NCI-H2081 treated with DMSO at 0.1 percent for 48 hours (cell line): ENCODE measurements around the gene NXF2B.
"Not testable (repeated sequence)": the region's sequence is repeated elsewhere in the genome, so short reads cannot be mapped to it uniquely, and the experiment has no call there.

Experiments
- DNase-seq: peaks from one replicate; lab custom pipeline; 2025; lab: John Stamatoyannopoulos, UW

The NXF2B gene, protein sequence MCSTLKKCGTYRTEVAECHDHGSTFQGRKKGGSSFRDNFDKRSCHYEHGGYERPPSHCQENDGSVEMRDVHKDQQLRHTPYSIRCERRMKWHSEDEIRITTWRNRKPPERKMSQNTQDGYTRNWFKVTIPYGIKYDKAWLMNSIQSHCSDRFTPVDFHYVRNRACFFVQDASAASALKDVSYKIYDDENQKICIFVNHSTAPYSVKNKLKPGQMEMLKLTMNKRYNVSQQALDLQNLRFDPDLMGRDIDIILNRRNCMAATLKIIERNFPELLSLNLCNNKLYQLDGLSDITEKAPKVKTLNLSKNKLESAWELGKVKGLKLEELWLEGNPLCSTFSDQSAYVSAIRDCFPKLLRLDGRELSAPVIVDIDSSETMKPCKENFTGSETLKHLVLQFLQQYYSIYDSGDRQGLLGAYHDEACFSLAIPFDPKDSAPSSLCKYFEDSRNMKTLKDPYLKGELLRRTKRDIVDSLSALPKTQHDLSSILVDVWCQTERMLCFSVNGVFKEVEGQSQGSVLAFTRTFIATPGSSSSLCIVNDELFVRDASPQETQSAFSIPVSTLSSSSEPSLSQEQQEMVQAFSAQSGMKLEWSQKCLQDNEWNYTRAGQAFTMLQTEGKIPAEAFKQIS

GRCh38 chrX:102439908-102440307 lies at the start of gene NXF2B:
Gene NXF2B (minus strand): TSS chrX:102440008. CDS start chrX:102380036, 59,972 bp downstream.
- not testable (repeated sequence) for DNase-seq

DNA sequence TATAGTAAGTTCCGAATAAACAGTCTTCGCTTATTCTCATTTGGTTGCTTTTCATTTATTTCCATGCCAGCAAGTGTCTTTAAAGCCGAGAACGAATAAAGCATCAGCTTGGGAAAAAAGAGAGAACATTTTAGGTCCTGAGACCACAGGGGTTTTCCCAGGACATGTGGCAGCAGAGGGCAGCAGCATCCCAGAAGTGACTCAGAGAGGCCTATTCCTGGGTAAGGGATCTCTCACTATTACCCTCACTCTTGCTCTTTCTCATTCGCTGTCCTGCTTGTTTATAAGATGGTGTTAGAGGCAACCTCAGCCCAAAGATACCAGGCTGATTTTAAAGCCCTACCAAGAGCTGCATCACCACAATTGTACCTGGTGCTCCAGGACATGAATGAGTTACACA lies 39.0 kb upstream of the NXF2B start:
- not testable (repeated sequence) for DNase-seq

DNA sequence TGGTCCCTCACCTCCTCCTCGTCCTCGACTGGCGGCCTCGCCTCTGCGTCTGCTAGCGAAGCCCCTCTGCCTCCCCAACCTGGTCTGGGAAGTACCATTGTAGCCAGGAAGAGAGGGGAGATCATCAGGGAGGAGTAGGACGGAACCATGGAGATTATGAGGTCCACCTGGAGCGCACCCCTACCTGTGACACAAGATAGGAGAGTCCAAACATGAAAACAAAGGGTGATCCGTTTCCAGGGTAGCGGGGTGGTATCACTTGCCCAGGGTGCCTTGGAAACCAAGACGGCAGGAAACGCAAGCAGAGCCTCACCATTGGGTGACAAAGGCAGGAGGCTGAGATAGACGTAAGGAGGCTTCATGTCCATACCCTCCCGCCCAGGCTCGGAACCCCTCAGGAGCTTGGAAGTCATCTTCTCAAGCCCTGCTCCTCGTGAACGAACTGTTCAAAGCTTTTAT lies 32.0 kb upstream of the NXF2B start, which contains the start of gene TCP11X2:
Gene TCP11X2 (minus strand): TSS at position 51 of the 459 bp plus-strand sequence.
- DNase-seq = not testable (repeated sequence)

DNA sequence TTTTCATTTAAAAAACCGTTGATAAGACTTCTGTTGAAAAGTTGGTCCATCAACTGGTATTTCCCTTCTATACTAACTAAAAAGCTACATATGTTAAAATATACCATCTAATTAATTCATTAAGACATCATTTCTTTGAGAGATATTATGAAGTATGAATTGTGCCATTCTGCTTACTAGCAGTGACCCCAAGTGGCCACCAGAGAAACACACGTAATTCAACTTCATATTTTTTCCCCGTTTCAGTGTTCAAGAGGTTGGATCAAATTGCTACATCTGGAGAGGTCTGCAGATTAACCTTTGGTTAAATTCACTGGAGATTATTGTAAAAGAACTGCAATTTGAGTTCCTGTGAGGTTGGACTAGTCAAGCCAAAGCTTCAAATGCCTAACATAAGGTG lies 30.4 kb upstream of the NXF2B start:
- DNase-seq = not testable (repeated sequence)

- not testable (repeated sequence) for DNase-seq
These were observed 18.8 kb upstream of the NXF2B start for GRCh38 chrX:102458615-102459014.

GRCh38 chrX:102414493-102414892 lies 25.3 kb downstream of the NXF2B start:
- not testable (repeated sequence) for DNase-seq

GRCh38 chrX:102345916-102346315 lies 93.9 kb downstream of the NXF2B start:
- DNase-seq = no peak

GRCh38 chrX:102341867-102342266 lies 97.9 kb downstream of the NXF2B start:
- no peak for DNase-seq

DNA sequence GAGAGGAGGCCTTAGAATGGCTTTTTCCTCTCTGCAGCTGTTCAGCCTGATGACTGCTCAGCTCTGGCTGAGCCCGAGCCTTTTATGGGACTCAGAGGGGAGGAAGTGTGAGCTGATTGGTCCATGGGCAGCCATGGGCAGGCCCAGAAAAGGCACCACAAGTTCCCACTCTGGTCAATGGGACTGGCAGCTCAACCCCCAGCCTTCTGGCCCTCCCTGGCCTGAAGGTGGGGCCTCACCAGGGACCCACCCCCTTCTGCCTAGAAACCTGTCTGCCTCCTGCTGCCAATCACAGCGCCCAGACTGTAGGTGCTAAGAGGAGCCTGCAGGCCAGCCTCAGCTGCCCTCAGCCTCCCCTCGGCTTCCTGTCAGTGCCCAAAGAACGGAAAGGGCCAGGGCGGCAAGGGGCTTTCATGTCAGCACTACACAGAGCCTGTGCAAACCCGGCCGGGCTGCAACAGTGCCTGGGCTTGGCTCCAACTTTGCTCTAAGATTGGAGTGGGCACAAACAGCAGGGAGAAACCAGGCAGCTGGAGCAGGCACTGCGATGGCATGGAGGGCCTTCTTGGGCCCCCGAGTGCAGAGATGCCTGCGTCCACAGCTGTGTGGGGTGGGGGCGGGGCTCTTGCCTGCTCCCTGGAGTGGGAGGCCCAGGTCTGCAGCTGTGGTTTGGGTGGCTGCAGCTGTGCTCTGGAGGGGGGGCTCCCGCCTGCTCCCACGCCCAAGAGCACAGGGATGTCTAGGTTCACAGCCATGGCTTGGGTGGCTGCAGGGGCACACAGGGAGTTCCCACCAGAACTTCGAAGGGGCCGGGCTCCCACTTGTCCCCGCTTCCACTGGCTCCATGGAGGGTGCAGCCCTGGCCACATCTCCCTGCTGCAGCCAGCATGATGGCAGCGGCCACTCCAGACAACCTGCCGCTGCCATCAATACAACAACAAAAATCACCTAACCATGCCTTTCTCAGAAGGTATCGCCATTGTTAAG lies 100.2 kb downstream of the NXF2B start:
- no peak for DNase-seq

- no peak for DNase-seq
These were observed 101.6 kb downstream of the NXF2B start for GRCh38 chrX:102338162-102338561.
